GM18508 (cell line): ENCODE data around the gene SOX9.
"Not testable (repeated sequence)": the region's sequence is repeated elsewhere in the genome, so short reads cannot be mapped to it uniquely, and the experiment has no call there.

ENCODE experiments used
- ATAC-seq: cut with Tn5 transposase; IDR thresholded peaks from one replicate; pipeline ENCODE4 v1.9.1; 2021; ENCODE audit warnings: moderate number of reproducible peaks; ENCODE audit not compliant: insufficient read depth, unreplicated experiment

Gene SOX9

DNA sequence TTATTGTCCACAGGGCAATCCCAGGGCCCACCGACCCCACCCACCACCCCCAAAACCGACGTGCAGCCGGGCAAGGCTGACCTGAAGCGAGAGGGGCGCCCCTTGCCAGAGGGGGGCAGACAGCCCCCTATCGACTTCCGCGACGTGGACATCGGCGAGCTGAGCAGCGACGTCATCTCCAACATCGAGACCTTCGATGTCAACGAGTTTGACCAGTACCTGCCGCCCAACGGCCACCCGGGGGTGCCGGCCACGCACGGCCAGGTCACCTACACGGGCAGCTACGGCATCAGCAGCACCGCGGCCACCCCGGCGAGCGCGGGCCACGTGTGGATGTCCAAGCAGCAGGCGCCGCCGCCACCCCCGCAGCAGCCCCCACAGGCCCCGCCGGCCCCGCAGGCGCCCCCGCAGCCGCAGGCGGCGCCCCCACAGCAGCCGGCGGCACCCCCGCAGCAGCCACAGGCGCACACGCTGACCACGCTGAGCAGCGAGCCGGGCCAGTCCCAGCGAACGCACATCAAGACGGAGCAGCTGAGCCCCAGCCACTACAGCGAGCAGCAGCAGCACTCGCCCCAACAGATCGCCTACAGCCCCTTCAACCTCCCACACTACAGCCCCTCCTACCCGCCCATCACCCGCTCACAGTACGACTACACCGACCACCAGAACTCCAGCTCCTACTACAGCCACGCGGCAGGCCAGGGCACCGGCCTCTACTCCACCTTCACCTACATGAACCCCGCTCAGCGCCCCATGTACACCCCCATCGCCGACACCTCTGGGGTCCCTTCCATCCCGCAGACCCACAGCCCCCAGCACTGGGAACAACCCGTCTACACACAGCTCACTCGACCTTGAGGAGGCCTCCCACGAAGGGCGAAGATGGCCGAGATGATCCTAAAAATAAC lies 3.0 kb downstream of the SOX9 start:
- no peak for ATAC-seq

DNA sequence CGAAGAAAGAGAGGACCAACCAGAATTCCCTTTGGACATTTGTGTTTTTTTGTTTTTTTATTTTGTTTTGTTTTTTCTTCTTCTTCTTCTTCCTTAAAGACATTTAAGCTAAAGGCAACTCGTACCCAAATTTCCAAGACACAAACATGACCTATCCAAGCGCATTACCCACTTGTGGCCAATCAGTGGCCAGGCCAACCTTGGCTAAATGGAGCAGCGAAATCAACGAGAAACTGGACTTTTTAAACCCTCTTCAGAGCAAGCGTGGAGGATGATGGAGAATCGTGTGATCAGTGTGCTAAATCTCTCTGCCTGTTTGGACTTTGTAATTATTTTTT lies 3.6 kb downstream of the SOX9 start:
- no peak for ATAC-seq

DNA sequence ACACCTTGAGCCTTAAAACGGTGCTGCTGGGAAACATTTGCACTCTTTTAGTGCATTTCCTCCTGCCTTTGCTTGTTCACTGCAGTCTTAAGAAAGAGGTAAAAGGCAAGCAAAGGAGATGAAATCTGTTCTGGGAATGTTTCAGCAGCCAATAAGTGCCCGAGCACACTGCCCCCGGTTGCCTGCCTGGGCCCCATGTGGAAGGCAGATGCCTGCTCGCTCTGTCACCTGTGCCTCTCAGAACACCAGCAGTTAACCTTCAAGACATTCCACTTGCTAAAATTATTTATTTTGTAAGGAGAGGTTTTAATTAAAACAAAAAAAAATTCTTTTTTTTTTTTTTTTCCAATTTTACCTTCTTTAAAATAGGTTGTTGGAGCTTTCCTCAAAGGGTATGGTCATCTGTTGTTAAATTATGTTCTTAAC lies 4.4 kb downstream of the SOX9 start:
- no peak for ATAC-seq

DNA sequence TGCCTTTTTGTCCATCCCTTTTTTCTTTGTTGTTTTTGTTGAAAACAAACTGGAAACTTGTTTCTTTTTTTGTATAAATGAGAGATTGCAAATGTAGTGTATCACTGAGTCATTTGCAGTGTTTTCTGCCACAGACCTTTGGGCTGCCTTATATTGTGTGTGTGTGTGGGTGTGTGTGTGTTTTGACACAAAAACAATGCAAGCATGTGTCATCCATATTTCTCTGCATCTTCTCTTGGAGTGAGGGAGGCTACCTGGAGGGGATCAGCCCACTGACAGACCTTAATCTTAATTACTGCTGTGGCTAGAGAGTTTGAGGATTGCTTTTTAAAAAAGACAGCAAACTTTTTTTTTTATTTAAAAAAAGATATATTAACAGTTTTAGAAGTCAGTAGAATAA lies 4.9 kb downstream of the SOX9 start:
- ATAC-seq = no peak

DNA sequence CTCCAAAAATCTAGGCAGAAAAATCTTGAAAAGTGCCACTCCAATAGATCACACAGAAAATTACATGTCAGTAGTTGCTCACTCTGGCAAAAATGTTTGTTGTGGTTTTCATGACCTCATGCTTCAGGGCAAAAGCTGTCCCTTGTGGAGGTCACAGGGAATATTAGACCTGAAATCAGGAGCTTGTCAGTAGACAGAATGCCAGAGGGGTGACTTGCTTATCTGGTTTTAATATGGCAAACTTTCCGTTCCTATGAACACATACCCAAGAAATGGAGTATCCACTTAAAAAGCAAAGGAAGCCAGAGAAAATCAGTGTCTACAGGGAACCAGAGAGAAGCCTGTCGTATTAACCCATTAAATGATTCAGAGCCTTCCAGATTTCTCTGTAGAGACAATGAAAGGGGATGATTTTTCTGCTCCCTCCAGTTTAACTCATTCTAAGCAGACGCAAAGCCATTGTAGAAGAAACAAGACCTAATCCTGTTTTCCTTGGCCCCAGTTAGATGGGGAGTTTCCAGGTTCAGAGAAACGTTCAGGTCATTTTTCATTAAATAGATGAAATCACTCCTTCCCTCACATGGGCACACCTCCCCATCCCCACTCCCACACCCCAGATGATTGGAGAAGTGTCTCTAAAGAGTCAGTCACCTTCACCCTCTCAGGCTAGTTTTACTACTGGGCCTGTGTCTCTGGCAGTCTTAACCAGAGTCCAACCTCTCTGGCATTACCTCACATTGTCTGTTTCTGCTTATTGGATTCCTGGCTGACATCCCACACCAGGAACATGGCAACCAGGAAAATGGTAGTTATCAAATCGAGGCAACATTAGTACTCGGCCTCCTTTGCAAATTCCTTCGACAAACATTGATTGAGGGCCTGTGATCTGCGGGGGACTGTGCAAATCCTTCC lies 6.0 kb downstream of the SOX9 start:
- no peak for ATAC-seq

DNA sequence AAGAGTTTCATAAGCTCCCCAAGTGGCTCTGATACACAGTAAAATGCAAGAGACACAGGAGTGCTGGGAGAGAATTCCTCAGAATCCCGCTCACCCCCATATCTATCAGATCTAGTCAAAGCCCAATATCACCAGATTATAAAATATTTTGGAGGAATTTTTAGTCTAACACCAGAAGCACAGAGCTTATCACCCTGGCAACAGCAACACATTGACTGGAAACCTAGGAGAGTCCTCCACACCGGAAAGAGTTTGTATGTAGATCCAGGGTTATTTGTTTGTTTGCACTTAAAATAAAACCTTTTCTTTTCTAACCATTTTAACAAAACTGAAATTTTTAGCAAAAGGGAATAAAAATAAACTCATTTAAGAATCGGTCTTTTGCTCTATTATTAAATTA lies 7.2 kb downstream of the SOX9 start:
- no peak for ATAC-seq

DNA sequence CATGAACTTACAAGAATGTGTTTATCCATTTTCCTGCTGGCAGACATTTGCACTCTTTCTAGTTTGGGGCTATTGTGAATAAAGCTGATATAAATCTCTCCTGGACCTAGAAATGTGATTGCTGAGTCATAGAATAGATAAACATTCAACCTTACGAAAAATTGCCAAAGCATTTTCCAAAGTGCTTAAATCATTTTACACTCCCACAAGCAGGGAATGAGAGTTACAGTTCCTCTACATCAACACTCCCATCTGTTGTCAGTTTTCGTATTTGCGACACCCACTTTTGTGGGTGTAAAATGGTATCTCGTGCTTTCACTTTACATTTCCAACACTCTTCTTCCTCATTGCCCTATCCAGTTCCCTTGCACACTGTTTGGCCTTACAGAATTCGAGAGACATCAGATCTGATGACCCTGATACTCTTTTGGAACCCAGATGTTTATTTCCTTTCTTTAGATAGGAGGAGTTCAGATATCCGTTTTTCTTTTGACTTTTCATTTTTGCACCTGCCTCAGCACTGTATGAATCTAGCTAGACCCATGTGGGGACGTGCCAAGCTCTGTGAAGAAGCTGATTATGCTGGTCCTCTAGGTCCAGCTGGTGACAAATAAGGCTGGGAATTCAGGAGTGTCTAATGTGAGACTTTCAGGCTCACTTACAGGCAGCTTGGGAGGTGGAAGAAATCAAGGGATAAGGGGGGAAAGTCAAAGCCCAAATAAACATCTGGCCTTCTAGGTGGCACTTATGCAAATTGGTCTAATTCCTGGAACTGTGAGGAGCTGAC lies 14.0 kb downstream of the SOX9 start:
- ATAC-seq = no peak

DNA sequence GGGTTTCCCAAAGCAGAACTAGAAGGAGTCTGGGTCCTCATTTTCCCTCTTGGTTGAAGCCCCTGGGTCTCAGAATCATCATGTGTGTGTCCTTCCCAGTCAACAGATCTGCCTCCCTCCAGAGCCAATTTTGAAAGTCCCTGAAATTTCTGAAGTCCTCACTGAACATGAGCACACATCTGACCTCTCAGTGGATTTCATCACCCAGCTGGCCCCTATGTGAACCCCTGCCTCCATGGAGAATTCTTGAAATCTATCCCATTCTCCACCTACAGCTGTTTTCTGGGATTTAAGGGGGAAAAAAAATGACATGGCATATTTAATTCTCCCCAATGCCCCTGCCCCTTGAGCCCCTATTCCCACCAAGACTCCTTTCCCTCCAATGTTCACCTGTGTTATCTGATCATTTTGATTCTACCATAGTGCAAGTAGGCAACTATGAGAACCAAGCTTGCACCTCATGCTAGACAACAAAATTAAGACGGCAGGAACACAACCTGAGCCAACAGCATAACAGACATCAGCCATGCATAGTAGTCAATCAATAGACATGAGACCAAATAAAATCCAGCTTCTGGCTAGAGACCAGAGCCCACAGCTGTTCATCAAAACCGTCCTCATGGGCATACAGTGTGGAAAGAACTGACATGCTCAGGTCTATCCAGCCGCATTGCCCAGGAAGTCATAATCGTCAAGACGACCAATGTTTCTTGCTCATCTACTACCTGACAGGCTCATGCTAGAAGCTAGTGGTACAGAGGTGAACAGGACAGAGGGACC lies 14.9 kb downstream of the SOX9 start:
- no peak for ATAC-seq

DNA sequence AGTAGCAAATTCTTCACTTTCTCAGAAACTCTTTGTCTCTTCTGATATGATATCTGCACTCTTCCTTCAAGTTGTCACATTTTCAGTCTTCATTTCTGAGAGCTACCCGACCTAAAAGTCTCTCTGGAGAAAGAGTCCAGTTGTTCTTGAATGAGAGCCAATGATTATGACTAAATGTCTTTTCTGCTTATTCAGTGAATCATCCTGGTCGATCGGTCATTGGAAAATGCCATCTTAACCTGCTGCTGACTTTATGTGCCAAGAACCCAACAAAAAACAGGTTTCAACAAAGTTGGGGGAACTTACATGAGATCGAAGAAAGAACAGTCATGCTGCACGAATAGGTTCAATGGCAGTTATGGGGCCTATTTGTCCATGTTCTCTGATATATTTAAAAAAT lies 15.9 kb downstream of the SOX9 start:
- ATAC-seq = no peak

DNA sequence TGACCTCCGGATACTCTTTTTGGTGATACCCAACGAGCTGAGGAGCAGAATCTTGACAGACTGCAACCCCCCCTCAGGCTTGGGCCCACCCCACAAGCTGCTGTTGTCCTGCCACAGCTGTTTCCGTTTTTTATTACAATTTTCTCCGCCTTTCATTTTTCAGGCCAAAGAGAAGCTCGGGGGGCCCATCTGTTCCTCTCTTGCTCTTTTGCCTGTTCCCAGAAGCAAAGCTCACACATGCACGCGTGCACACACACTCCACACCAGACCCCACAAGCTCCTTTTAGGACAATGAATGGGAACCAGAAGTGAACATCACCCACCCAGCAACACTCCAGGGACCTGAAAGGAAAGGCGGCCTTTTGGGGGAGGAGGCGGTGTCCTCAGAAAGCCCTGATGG lies 16.3 kb downstream of the SOX9 start:
- no peak for ATAC-seq

DNA sequence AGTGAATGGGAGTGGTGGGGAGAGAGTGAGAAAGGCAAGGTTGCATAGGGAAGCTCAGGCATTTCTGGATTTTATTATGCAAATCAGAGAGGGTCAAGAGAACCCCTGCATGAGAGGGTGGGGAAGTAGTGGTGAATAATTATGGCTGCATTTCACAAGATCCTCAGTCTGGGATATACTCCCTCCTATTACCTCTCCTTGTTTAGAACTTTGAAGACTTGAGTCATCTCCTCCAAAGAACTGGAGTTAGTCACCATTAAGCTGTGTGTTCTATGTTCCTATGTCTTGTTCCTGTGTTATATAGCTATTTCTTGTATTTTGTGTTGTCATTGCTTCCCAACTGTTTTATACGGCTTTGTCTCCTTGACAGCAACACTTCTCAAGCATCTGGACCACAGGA lies 18.4 kb downstream of the SOX9 start:
- no peak for ATAC-seq

DNA sequence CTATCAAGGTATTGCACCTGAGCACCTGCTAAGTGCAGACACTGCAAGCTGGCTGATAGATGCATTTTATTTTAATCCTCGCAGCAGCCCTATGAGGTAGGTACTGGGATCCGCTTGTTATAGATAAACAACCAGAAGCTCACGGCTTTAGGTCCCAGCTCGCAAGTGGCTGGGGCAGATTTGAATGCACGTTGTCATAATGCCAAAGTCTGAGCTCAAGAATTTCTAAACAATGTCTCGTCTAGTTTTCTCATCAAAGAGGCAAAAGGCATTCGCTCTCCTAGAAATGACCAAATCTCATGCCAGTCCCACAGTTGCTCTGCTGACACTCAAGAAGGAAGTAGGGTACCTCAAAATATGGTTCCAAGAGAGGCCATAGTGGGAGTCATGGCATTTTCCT lies 20.5 kb downstream of the SOX9 start:
- ATAC-seq = no peak

DNA sequence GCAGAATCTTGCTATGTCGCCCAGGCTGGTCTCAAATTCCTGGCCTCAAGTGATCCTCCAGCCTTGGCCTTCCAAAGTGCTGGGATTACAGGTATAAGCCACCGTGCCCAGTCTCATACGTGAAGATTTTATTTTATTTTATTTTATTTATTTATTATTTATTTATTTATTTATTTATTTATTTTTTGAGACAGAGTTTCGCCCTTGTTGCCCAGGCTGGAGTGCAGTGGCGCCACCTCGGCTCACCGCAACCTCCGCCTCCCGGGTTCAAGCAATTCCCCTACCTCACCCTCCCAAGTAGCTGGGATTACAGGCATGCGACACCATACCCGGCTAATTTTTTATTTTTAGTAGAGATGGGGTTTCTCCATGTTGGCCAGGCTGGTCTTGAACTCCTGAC lies 21.3 kb downstream of the SOX9 start:
- not testable (repeated sequence) for ATAC-seq

DNA sequence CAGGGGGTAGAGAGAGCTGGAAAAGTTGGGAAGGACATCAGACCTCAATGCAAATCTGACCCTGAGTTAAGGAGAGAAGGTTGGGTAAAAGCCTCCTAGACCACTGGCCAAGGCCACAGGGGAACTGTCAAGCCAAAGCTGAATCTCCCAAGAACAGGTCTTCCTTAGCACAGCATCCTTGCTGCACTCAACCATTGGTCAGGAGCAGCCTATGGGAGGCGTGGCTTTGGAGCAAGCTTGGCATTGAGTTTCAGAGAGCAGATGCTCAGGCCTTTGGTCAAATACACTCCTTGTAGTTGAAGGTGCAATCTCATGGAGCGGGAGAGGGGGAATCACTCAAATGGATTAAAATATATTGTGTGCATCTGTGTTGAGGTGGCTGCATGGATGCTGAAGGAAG lies 21.8 kb downstream of the SOX9 start:
- ATAC-seq = no peak

DNA sequence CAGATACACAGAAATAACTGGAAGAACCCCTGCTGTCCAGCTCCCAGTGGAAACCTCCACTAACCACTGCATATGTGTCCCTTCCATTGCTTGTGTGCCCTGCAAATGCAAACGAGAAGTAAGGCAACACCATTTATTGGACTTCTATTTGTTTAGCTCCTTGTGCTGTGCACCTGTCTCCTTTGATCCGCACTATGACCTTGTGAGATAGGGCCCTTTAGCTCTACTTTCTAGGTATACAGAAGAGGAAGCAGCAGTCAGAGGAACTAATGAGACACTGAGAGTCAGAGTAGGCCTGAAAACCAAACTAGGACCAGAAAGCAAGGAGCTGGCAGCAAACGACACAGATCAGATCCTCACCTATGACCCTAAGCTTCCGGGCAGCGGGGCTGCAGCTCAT lies 22.4 kb downstream of the SOX9 start:
- no peak for ATAC-seq

DNA sequence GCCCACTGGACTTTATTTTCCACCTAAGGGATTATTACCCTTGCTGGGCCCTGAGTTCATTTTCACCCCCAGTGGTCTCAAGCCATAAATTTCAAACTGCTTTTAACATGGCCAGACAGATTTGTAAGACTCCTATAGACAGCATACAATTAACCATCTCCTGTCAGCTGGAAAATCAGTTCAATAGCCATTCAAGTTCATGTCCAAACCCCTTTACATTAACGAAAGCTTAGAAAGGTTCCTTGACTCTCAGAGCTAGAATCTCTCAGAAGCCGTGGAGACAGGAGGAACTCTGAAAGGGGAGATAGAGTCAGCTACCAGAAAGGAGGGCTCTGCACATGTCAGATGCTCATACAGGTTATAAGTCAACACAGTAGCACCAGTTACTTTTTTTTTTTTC lies 23.3 kb downstream of the SOX9 start:
- no peak for ATAC-seq

DNA sequence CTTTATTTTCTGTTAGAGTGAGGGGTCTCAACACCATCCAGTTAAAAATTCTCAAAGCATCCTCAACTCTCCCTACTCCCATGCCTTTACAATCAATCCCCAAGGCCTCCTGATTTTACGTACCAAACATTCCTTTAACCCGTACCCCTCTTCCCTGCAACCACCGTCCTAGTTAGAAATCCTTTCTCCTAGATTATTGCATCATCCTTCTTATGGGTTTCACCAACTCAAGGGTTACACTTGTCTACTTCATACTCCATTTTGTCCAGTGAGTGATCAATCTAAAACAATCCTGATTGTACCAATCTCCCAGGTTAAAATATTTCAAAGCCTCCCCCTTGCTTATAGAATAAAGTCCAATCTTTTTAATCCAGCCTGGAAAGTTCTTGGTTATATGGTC lies 24.7 kb downstream of the SOX9 start:
- no peak for ATAC-seq

DNA sequence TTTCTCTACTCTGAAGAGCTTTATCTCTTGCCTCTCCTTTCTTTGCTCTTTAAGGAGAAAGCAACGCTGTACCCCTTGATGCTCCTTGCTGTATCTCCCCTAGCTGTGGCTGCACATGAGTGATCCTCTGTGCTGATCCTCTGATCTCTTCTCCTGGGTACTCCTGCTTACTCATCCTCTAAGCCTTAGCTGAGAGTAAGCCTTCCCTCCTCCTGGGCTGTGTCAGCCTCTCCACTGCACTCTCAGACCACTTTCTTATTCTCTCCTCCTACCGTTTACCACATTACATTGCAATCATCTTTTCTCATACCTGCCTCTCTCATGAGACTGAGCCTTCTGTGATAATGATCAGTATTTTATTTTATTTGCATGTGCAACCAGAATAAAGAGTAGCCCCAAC lies 25.1 kb downstream of the SOX9 start:
- no peak for ATAC-seq

DNA sequence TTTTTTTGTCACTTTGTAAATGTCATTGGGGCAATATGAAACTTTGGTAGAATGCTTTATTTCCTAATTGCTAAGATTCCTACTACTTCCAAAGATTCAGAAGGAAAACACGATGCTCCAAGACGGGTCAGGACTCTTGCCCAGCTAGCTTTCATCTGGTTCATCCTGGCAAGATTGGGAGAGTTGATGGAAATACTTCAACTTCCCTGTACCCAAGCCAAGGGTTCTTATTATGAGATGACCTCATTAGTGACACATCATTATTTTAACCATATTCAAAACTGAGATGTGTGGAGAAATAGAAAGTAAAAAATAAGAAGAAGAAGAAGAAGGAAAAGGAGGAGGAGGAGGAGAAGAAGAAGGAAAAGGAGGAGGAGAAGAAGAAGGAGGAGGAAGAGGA lies 25.6 kb downstream of the SOX9 start:
- no peak for ATAC-seq
